Sigmoid colon (tissue), 7 donors: ENCODE data around the gene RIN2. TPM values are rescaled to one million over a fixed set of nuclear protein-coding genes. Genes with fewer than 3 reads are reported as not detected.

ENCODE experiments used
- DNase-seq: peaks from one replicate; pipeline ENCODE4 v3.0.0-alpha.2; 2019
- H3K27ac ChIP-seq, 4 donors: fragments of 200-600 bp; sonication (generic); one replicate each; pipeline ENCODE4 v1.5.1; 2016 to 2019; ENCODE audit warnings: mild to moderate bottlenecking in 1 of 4
- H3K27me3 ChIP-seq, 3 donors: fragments of 200-600 bp; sonication (generic); one replicate each; pipeline ENCODE4 v1.5.1; 2019; ENCODE audit warnings: mild to moderate bottlenecking in 1 of 3
- H3K36me3 ChIP-seq, 4 donors: fragments of 200-600 bp; sonication (generic); one replicate each; pipeline ENCODE4 v1.5.1; 2016 to 2019
- H3K4me1 ChIP-seq, 4 donors: fragments of 200-600 bp; sonication (generic); one replicate each; pipeline ENCODE4 v1.5.1; 2017 to 2019
- H3K4me3 ChIP-seq, 4 donors: fragments of 200-600 bp; sonication (generic); one replicate each; pipeline ENCODE4 v1.5.1; 2017 to 2019; ENCODE audit warnings: mild to moderate bottlenecking in 2 of 4, moderate library complexity in 1 of 4
- H3K9me3 ChIP-seq, 4 donors: fragments of 200-600 bp in 3 of 4; sonication (generic) in 3 of 4; one replicate each; pipeline versions ENCODE4 v1.5.1 to v1.6.1; 2013 to 2019
- EP300 ChIP-seq, 4 donors: sonication (generic); formaldehyde crosslinking; IDR thresholded peaks; one replicate each; pipeline ENCODE4 v1.6.1; 2017; ENCODE audit warnings: antibody characterized with exemption in 4 of 4
- POLR2A ChIP-seq, 2 donors: fragments of 450-650 bp; IDR thresholded peaks; one replicate each; pipeline ENCODE4 v1.6.1; 2016; ENCODE audit warnings: antibody characterized with exemption in 2 of 2, mild to moderate bottlenecking in 2 of 2, moderate library complexity in 2 of 2
- POLR2AphosphoS5 ChIP-seq, 4 donors: sonication (generic); formaldehyde crosslinking; IDR thresholded peaks; one replicate each; pipeline ENCODE4 v1.6.1; 2017; ENCODE audit warnings: antibody characterized with exemption in 4 of 4
- whole genome bisulfite sequencing, 2 donors: extraction: QIAGEN DNeasy Blood & Tissue Kit; methylation state at CpG; one replicate each; pipeline ENCODE4 v1.1.7; 2013; 5-methylcytosine and 5-hydroxymethylcytosine counted together
- intact Hi-C: fragments of 100-400 bp; cut with DNase I; formaldehyde crosslinking; loops from one replicate; pipeline ENCODE4 v1.15.1; 2023
- polyA plus RNA-seq, 3 donors: library from polyadenylated mRNA; stranded (reverse); fragments of 200-250 nt; gene quantifications; one replicate each; pipeline ENCODE4 v1.2.3, GENCODE V29; 2013
- total RNA-seq, 4 donors: library from RNA; depleted of rRNA; stranded (reverse); fragments of >200 nt; gene quantifications; one replicate each; pipeline ENCODE4 v1.1.0, GENCODE V29; 2016
- TF ChIP-seq, protein P1 (sequence below), 4 experiments: fragments of 450-650 bp in 3 of 4; fragments of 200-600 bp in 1 of 4; IDR thresholded peaks; one replicate each; pipeline ENCODE4 v1.5.1; 2016 to 2019; ENCODE audit warnings: antibody characterized with exemption in 4 of 4, mild to moderate bottlenecking in 3 of 4, moderate library complexity in 2 of 4
- donor health status: healthy with polysubstance abuse.
- donor health status: Bipolar disorder and iron deficiency.
- donor health status: healthy.

The RIN2 gene
- total and polyA plus RNA-seq, 7 donors: 13.4 to 73.7 (median 54.2) TPM

DNA sequence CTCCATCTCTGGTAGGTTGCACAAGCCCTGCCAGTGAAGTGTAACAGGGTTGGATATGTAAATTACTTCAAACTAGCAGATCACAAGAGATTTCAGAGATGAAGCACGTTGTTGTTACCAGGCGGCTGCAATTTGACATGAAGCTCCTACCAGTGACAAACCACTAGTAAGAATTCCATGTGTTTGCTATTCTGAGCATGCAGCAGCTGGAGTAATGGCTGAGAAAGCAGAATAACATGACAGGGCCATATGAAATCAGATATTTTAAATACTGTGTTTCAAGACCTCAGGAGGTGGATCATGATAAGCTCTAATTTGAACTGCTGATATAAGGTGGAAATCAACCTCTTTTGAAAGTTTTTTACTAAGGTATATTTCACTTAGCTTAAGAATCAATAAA, 11.4 kb downstream of the RIN2 start:
- Histone ChIP-seq H3K9me3 (no peaks in the 10 kb centered on the region), H3K27me3 (no peaks in the 10 kb centered on the region), H3K4me1 (peaks cover 0 to 4% (median 0%) of the 10 kb centered on the region in 4 donors), H3K4me3 (no peak overlapping the region), H3K27ac (no peak overlapping the region), H3K36me3 (no peaks in the 10 kb centered on the region)
- 85% methylated on average over 2 of the region's 2 CpGs for WGBS, 2 donors
- intact Hi-C loops: no loop called here
- no peak for DNase-seq
- TF ChIP-seq POLR2A (IDR thresholded peaks at IDR 0.05): no peak
- no peak for TF ChIP-seq POLR2AphosphoS5 (IDR thresholded peaks at IDR 0.05)
- TF ChIP-seq, protein P1, sequence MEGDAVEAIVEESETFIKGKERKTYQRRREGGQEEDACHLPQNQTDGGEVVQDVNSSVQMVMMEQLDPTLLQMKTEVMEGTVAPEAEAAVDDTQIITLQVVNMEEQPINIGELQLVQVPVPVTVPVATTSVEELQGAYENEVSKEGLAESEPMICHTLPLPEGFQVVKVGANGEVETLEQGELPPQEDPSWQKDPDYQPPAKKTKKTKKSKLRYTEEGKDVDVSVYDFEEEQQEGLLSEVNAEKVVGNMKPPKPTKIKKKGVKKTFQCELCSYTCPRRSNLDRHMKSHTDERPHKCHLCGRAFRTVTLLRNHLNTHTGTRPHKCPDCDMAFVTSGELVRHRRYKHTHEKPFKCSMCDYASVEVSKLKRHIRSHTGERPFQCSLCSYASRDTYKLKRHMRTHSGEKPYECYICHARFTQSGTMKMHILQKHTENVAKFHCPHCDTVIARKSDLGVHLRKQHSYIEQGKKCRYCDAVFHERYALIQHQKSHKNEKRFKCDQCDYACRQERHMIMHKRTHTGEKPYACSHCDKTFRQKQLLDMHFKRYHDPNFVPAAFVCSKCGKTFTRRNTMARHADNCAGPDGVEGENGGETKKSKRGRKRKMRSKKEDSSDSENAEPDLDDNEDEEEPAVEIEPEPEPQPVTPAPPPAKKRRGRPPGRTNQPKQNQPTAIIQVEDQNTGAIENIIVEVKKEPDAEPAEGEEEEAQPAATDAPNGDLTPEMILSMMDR (IDR thresholded peaks at IDR 0.05): no peak
- TF ChIP-seq EP300 (IDR thresholded peaks at IDR 0.05): no peak

DNA sequence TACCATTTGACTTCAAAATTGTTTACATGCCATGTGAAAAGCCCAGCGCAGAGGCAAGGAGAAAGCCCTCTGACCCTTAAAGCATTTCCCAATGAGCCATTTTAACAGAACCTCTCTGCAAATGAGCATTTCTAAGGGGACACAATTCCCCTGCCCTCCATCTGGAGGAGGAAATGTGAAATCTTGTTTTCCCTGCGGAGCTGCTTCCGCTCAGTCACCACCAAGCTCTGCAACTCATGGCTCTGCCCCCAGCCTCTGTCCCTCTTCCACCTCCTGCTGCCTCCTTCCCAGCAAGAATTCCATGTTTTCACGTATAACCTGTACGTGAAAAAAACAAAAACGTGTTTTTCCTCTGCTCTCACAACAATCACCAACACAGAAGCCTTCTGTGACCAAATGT, 12.3 kb downstream of the RIN2 start:
- TF ChIP-seq POLR2A (IDR thresholded peaks at IDR 0.05) (no peak), EP300 (IDR thresholded peaks at IDR 0.05) (no peak), POLR2AphosphoS5 (IDR thresholded peaks at IDR 0.05) (no peak)
- TF ChIP-seq, protein P1 (IDR thresholded peaks at IDR 0.05): no peak
- Histone ChIP-seq H3K4me3 (no peak overlapping the region), H3K27ac (no peak overlapping the region), H3K4me1 (peaks cover 0 to 4% (median 0%) of the 10 kb centered on the region in 4 donors), H3K9me3 (no peaks in the 10 kb centered on the region), H3K27me3 (no peaks in the 10 kb centered on the region), H3K36me3 (no peaks in the 10 kb centered on the region)
- intact Hi-C loops: no loop called here
- DNase-seq: no peak
- 82 to 89% methylated on average over 6 of the region's 6 CpGs for WGBS, 2 donors

GRCh38 chr20:19771031-19771430, 13.0 kb downstream of the RIN2 start:
- H3K9me3 ChIP-seq: no peaks in the 10 kb centered on the region
- no peak for TF ChIP-seq POLR2A (IDR thresholded peaks at IDR 0.05)
- TF ChIP-seq POLR2AphosphoS5 (IDR thresholded peaks at IDR 0.05): no peak
- no peak for TF ChIP-seq EP300 (IDR thresholded peaks at IDR 0.05)
- TF ChIP-seq, protein P1 (IDR thresholded peaks at IDR 0.05): no peak
- H3K27me3 ChIP-seq: no peaks in the 10 kb centered on the region
- DNase-seq: no peak
- no peak overlapping the region for H3K4me3 ChIP-seq
- no peak overlapping the region for H3K27ac ChIP-seq
- intact Hi-C loops: no loop called here
- H3K36me3 ChIP-seq: no peaks in the 10 kb centered on the region
- WGBS, 2 donors: 96% methylated on average over 2 of the region's 2 CpGs
- H3K4me1 ChIP-seq: peaks cover 0 to 4% (median 0%) of the 10 kb centered on the region in 4 donors

DNA sequence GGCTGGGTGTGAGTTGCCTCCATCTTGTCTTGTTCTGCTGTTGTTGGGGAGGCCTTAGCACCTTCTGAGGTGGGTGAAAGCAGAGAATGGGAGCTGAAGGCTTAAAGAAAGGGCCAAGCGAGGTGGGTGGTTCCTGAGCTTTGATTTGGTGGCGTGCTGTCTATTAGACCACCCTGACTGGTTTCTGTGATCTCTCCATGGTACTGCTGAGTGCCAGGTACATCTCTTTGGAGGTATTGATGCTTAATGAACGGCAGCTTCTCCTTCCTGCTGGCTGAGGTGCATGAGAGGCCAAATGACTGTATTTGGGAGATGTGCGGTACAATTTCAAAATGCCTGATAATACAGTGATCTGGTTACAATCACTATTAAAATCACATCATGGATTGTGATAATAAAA, 15.4 kb downstream of the RIN2 start:
- DNase-seq: no peak
- Histone ChIP-seq H3K27ac (no peak overlapping the region), H3K36me3 (no peaks in the 10 kb centered on the region), H3K4me3 (no peak overlapping the region), H3K27me3 (no peaks in the 10 kb centered on the region), H3K9me3 (no peaks in the 10 kb centered on the region), H3K4me1 (peaks cover 0 to 13% (median 6%) of the 10 kb centered on the region in 4 donors)
- TF ChIP-seq POLR2A (IDR thresholded peaks at IDR 0.05): no peak
- TF ChIP-seq POLR2AphosphoS5 (IDR thresholded peaks at IDR 0.05): no peak
- no peak for TF ChIP-seq EP300 (IDR thresholded peaks at IDR 0.05)
- TF ChIP-seq, protein P1 (IDR thresholded peaks at IDR 0.05): no peak
- intact Hi-C loops: no loop called here
- 93 to 95% methylated on average over 4 of the region's 4 CpGs for WGBS, 2 donors
